ENCODE measurements around the gene UBAC2.

Gene UBAC2

GRCh38 chr13:99314640-99315176 is 114.1 kb downstream of the UBAC2 start:
- no peak for DNase-seq

DNA sequence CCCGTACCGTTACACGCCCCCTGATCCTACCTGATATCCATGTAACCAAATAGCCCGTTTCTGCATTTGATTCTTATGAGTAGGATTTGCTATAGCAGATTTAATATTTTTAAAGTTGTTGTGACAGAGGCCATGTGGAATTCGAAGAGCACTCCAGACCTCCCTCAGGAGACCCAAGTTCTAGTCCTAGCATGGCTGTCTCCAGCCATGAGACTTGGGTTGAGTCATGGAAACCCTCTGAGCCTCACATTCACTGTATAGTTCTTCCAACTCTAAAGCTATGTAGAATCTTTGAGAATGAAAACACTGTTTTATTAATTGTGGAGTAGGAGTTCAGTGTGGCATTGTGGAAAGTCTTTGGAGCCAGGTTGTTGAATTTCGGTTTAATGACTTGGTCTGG is 114.5 kb downstream of the UBAC2 start:
- no peak for DNase-seq

- no peak for DNase-seq
Observed at GRCh38 chr13:99316224-99316623, 115.6 kb downstream of the UBAC2 start.

DNA sequence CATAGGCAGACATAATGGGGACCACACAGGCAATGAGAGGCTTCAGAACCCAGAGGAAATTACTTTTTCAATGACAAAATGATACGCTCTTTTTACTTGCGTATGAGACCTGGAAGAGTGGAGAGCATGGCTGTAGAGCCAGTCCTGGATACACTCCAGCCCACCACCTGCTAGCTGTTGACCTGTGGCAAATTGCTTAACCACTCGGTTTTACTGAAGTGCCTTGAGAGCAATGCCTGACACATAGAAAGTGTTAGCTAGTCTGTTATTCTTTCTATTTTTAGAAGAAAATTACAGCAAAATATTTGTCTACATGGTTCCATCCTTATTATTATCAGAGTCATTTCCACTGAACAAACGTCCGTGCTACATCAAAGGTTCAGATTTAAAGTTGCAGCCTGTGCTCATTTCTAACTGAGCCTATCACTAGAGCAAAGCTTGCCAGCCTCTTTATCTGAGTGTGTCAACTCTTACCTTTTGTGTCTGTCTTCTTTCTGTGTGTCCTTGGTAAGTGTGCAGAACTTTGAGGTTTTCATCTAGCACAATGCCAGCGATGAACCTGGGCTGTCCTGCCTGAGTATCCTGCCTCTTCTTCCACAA is 116.1 kb downstream of the UBAC2 start:
- no peak for DNase-seq

- DNase-seq = no peak
Observed at GRCh38 chr13:99320693-99321481, 120.2 kb downstream of the UBAC2 start.

- no peak for DNase-seq
Observed at GRCh38 chr13:99321709-99322108, 121.1 kb downstream of the UBAC2 start.

GRCh38 chr13:99322297-99323103 is 121.8 kb downstream of the UBAC2 start:
- no peak for DNase-seq

GRCh38 chr13:99323488-99323887 is 122.8 kb downstream of the UBAC2 start:
- no peak for DNase-seq

GRCh38 chr13:99326012-99326411 is 125.4 kb downstream of the UBAC2 start:
- DNase-seq = no peak

DNA sequence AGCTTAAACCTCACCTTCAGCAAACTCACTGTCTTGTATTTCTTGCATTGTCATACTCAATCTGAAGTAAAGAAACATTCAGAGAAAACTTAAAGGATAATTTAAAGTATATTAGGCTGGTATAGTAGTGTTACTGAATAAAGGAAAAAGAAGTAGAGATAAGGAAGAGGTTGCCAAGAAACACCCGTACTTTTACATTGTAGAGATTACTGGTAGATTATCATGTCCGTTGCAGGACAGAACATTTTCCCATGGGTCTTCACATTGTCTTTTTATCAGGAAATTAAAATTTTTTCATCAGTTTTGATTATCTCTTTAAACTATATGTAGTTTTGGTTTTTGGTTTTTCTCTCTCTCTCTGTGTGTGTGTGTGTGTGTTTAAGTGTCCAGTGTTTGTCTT is 126.5 kb downstream of the UBAC2 start:
- no peak for DNase-seq

- DNase-seq = no peak
Observed at GRCh38 chr13:99327761-99328160, 127.1 kb downstream of the UBAC2 start.

GRCh38 chr13:99329477-99329876 is 128.8 kb downstream of the UBAC2 start:
- no peak for DNase-seq

DNA sequence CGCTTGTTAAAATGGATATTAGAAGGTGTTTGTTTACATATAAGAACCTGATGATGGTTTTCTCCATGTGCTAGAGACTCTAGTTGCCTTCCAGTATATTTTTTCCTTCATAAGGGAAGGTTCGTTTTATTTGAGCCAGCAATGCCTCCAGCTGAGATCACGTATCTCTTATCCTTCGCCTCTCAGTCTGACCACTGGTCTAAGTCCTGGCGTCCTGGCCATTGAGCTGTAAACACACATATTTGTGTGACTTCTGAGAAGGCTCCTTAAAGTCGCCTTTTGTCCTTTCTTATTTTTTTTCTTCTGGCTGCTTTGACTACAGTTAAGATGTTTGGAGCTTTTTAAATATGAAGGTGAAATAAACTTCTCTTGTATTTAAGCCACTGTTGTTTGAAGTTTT is 130.3 kb downstream of the UBAC2 start:
- no peak for DNase-seq

DNA sequence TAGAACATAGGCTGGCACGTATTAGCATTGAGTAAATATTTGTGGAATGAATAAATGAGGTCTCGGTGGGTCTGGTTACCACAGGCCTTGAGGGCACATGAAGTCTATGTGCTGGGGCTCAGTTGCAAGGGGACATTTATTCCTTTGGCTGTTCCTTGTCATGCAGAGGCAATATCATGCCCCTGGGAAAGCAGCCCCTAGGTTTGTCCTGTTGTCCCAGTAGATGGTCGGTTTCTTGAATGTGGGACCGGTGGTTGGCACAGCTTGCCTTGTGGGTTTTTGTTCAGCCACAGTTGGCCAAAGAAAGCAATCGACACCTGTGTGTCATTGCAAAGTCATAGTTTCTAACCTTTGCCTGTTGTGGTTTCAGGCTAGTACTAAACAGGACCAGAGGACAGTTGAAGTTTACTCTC is 131.2 kb downstream of the UBAC2 start:
- DNase-seq = no peak

- no peak for DNase-seq
Observed at GRCh38 chr13:99332456-99332855, 131.8 kb downstream of the UBAC2 start.

GRCh38 chr13:99334221-99334620 is 133.6 kb downstream of the UBAC2 start:
- no peak for DNase-seq

- DNase-seq = no peak
Observed at GRCh38 chr13:99335087-99335486, 134.4 kb downstream of the UBAC2 start.

GRCh38 chr13:99335603-99336002 is 134.9 kb downstream of the UBAC2 start:
- no peak for DNase-seq

DNA sequence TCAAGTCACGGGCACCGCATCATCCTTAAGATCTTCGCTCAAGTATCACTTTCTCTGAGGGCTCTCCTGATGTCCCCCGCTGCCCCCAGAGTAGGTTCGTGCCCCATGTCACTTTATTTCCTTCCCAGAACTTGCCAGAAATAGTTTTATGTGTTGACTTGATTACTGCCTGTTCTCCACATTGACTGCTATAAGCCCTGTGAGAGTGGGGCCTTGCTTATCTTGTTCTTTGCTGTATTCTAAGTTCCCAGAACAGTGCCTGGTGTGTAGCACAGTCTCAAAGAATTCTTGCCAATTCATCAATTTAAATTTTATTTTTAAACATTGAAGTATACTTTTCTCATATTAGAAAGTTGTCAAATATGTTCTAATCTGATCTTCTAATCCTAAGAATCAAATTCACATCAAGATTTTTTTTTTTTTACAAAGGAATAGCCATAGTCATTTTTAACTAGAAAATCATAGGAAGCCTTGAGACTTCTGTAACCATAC is 138.6 kb downstream of the UBAC2 start:
- no peak for DNase-seq

- DNase-seq = no peak
Observed at GRCh38 chr13:99339736-99340397, 139.2 kb downstream of the UBAC2 start.

GRCh38 chr13:99340638-99341037 is 140.0 kb downstream of the UBAC2 start:
- DNase-seq = no peak

DNA sequence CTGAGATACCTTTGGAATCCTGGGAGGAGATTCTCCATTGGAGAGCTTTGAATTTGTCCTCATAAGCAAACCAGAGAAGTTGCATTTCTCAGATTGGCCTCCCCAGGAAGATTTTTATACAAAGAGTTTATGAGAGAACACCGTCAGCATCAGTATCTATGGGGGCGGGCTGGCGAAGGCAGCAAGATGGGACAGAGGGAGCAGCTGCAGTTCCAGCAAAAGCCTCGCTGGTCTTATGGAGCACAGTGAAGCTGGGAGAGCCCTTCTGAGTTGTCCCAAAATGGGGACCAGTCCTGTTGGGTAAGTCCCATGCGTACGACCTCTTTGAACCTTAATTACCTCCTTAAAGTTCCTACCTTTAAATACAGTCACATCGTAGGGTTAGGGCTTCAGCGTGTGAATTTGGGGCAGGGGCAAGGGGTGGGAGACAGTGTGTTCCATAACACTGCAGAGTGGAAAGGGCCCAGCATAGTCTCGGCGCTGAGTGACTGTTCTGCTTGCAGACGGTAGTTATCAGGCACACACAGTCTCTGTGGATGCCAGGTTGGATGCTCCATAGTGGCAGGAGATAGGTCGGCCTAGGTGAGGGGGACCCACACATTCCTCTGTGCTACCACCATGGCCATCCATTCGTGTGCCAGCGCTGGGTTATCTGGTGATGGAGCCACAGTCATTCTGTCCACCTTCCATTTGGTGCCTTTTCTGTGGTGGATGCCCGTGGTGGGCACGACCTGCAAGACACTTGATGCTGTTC is 141.5 kb downstream of the UBAC2 start:
- no peak for DNase-seq

All from femur (tissue), 1 donor.